RWPE2 (cell line): ENCODE results near the gene P2RY14.

Experiments
- ATAC-seq: fragments of 200-7000 bp; cut with Tn5 transposase; 3 replicates; pipeline ENCODE4 v1.9.1; 2021; ENCODE audit warnings: low read depth
- DNase-seq: peaks from one replicate; pipeline ENCODE4 v3.0.0-alpha.2; 2020; ENCODE audit warnings: low spot score
- H3K27ac ChIP-seq: fragments of 450-650 bp; 2 replicates; pipeline ENCODE4 v1.5.1; 2017; ENCODE audit warnings: mild to moderate bottlenecking; ENCODE audit not compliant: poor library complexity, severe bottlenecking
- H3K27me3 ChIP-seq: fragments of 250-450 bp; sonication (Bioruptor Pico); 2 replicates; pipeline ENCODE4 v1.5.1; 2021; ENCODE audit warnings: mild to moderate bottlenecking, moderate library complexity; ENCODE audit not compliant: insufficient read depth, poor library complexity, severe bottlenecking
- H3K36me3 ChIP-seq: fragments of 250-450 bp; sonication (Bioruptor Pico); 2 replicates; pipeline ENCODE4 v1.5.1; 2020; ENCODE audit warnings: low read depth, mild to moderate bottlenecking, moderate library complexity
- H3K4me1 ChIP-seq: fragments of 250-450 bp; sonication (Bioruptor Pico); 2 replicates; pipeline ENCODE4 v1.5.1; 2021; ENCODE audit warnings: mild to moderate bottlenecking, moderate library complexity; ENCODE audit not compliant: insufficient read depth, poor library complexity, severe bottlenecking
- H3K4me3 ChIP-seq: fragments of 250-450 bp; sonication (Bioruptor Pico); 2 replicates; pipeline ENCODE4 v1.5.1; 2021; ENCODE audit warnings: mild to moderate bottlenecking, moderate library complexity; ENCODE audit not compliant: severe bottlenecking
- H3K9me3 ChIP-seq: fragments of 250-450 bp; sonication (Bioruptor Pico); 2 replicates; pipeline ENCODE4 v1.5.1; 2021; ENCODE audit warnings: mild to moderate bottlenecking, moderate library complexity; ENCODE audit not compliant: severe bottlenecking
- TF ChIP-seq, protein P1 (sequence below): fragments of 450-650 bp; IDR thresholded peaks from one replicate; pipeline ENCODE4 v1.5.1; 2017; ENCODE audit warnings: mild to moderate bottlenecking, moderate library complexity; ENCODE audit not compliant: poor library complexity, severe bottlenecking

The P2RY14 gene

GRCh38 chr3:151315136-151315535, 36.8 kb upstream of the P2RY14 start:
- Histone ChIP-seq H3K4me1 (peaks cover 60% of the 10 kb centered on the region), H3K4me3 (peak overlapping the region; percentile 69), H3K27me3 (no peaks in the 10 kb centered on the region), H3K36me3 (peaks cover 55% of the 10 kb centered on the region), H3K27ac (peak overlapping the region; percentile 99), H3K9me3 (no peaks in the 10 kb centered on the region)
- ATAC-seq (no peak), DNase-seq (no peak)
- TF ChIP-seq, protein P1, sequence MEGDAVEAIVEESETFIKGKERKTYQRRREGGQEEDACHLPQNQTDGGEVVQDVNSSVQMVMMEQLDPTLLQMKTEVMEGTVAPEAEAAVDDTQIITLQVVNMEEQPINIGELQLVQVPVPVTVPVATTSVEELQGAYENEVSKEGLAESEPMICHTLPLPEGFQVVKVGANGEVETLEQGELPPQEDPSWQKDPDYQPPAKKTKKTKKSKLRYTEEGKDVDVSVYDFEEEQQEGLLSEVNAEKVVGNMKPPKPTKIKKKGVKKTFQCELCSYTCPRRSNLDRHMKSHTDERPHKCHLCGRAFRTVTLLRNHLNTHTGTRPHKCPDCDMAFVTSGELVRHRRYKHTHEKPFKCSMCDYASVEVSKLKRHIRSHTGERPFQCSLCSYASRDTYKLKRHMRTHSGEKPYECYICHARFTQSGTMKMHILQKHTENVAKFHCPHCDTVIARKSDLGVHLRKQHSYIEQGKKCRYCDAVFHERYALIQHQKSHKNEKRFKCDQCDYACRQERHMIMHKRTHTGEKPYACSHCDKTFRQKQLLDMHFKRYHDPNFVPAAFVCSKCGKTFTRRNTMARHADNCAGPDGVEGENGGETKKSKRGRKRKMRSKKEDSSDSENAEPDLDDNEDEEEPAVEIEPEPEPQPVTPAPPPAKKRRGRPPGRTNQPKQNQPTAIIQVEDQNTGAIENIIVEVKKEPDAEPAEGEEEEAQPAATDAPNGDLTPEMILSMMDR: no peak

DNA sequence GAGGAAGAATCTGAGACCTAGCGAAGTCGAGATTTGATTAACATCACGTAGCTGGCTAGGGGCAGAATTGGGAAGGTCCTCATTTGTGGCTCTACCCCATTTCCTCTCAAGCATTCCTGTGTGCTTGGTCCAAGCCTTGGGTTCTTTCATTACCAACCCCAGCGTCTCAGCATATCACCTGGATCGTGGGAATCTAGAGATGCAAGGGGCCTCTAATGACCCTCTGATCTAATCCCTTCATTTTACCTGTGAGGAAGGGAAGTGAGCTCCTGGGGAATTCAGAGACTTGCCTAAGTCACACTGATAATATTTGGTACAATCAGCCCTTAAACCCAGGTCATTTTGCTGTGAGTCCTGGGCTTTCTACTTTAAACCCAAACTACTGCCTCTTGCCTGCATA, 36.3 kb upstream of the P2RY14 start:
- Histone ChIP-seq H3K4me1 (peaks cover 59% of the 10 kb centered on the region), H3K4me3 (peak overlapping the region; percentile 69), H3K36me3 (peaks cover 61% of the 10 kb centered on the region), H3K9me3 (no peaks in the 10 kb centered on the region), H3K27ac (peak overlapping the region; percentile 99), H3K27me3 (no peaks in the 10 kb centered on the region)
- TF ChIP-seq, protein P1: no peak
- no peak for ATAC-seq
- DNase-seq: no peak

DNA sequence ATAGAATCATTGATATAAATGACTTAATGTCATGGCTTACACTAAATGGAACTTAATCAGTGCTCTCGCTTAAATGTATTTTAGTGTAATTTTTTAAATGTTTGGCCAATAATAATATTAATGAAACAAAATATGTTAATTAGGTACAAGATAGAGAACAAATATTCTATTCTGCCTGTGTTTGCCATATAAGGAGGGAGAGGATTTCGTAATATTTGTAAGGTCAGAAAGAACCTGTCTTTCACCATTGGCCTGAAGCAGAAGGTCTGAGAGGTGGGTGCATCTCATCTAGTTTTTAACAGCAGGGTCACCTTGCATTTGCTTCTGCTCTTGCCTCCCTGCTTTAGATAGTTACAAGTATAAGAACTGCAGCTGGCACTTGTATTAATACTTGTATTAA, 35.8 kb upstream of the P2RY14 start:
- H3K4me3 ChIP-seq: peak overlapping the region; percentile 69
- peaks cover 65% of the 10 kb centered on the region for H3K36me3 ChIP-seq
- H3K27me3 ChIP-seq: no peaks in the 10 kb centered on the region
- TF ChIP-seq, protein P1: no peak
- peaks cover 63% of the 10 kb centered on the region for H3K4me1 ChIP-seq
- no peaks in the 10 kb centered on the region for H3K9me3 ChIP-seq
- no peak for DNase-seq
- H3K27ac ChIP-seq: peak overlapping the region; percentile 99
- ATAC-seq: no peak

- Histone ChIP-seq H3K36me3 (peaks cover 77% of the 10 kb centered on the region), H3K27ac (peak overlapping the region; percentile 99), H3K4me1 (peaks cover 66% of the 10 kb centered on the region), H3K27me3 (no peaks in the 10 kb centered on the region), H3K9me3 (no peaks in the 10 kb centered on the region), H3K4me3 (no peak overlapping the region)
- no peak for ATAC-seq
- DNase-seq: no peak
- TF ChIP-seq, protein P1: no peak
Measured at GRCh38 chr3:151312972-151313371, 34.6 kb upstream of the P2RY14 start.

DNA sequence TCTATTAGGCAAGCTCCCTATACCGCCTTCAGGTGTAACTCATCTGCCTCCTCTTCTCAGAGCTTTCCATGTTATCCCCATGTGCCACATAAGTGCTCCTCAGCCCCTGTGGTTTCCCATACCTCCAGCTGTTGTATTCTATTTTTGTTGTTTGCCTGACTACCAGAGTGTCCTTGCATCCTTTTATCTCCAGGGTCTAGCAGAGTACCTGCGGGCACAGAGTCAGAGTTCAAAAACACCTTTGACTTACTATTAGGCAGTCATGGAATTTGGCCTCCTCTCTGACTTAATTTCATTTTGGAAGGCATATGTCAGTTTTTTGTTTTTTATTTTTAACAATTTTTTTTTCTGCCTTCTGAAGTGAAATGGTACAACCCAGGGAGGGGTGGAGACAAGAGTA, 31.2 kb upstream of the P2RY14 start:
- no peak for DNase-seq
- Histone ChIP-seq H3K27me3 (no peaks in the 10 kb centered on the region), H3K4me1 (peaks cover 83% of the 10 kb centered on the region), H3K36me3 (peaks cover 79% of the 10 kb centered on the region), H3K27ac (peak overlapping the region; percentile 99), H3K4me3 (no peak overlapping the region), H3K9me3 (no peaks in the 10 kb centered on the region)
- TF ChIP-seq, protein P1: no peak
- ATAC-seq: no peak
